Mesodermal cell (in vitro differentiated cells): Measurements from ENCODE around the gene YDJC.
A peak's percentile ranks its signal among the peaks of the same experiment; 100 is the strongest.
"Not testable (repeated sequence)": the region's sequence is repeated elsewhere in the genome, so short reads cannot be mapped to it uniquely, and the experiment has no call there.

Source experiments
- H3K27ac ChIP-seq: 2 replicates; pipeline ENCODE4 v1.7.0; 2013; ENCODE audit warnings: mild to moderate bottlenecking, low read depth, low read length, moderate library complexity; ENCODE audit not compliant: severe bottlenecking
- H3K36me3 ChIP-seq: 2 replicates; pipeline ENCODE4 v1.7.1; 2013; ENCODE audit warnings: mild to moderate bottlenecking, low read length, moderate library complexity; ENCODE audit not compliant: control insufficient read depth, insufficient read depth
- H3K4me1 ChIP-seq: one replicate; pipeline ENCODE4 v1.7.1; 2013; ENCODE audit warnings: mild to moderate bottlenecking, low read length; ENCODE audit not compliant: insufficient read depth, control insufficient read depth, poor library complexity, severe bottlenecking
- H3K4me3 ChIP-seq: 2 replicates; pipeline ENCODE4 v1.7.0; 2013; ENCODE audit warnings: low read length, control low read depth, mild to moderate bottlenecking; ENCODE audit not compliant: insufficient read depth, poor library complexity, severe bottlenecking; ENCODE audit errors: extremely low read depth
- H3K9me3 ChIP-seq: 2 replicates; pipeline ENCODE4 v1.7.1; 2013; ENCODE audit warnings: mild to moderate bottlenecking, low read length, moderate library complexity; ENCODE audit not compliant: control insufficient read depth
- WGBS, 2 experiments: methylation state at CpG; one replicate each; pipeline ENCODE4 v1.1.5; 2013; ENCODE audit warnings: missing lambda C conversion rate in 2 of 2; ENCODE audit not compliant: insufficient coverage in 2 of 2; 5-methylcytosine and 5-hydroxymethylcytosine counted together

The YDJC gene

DNA sequence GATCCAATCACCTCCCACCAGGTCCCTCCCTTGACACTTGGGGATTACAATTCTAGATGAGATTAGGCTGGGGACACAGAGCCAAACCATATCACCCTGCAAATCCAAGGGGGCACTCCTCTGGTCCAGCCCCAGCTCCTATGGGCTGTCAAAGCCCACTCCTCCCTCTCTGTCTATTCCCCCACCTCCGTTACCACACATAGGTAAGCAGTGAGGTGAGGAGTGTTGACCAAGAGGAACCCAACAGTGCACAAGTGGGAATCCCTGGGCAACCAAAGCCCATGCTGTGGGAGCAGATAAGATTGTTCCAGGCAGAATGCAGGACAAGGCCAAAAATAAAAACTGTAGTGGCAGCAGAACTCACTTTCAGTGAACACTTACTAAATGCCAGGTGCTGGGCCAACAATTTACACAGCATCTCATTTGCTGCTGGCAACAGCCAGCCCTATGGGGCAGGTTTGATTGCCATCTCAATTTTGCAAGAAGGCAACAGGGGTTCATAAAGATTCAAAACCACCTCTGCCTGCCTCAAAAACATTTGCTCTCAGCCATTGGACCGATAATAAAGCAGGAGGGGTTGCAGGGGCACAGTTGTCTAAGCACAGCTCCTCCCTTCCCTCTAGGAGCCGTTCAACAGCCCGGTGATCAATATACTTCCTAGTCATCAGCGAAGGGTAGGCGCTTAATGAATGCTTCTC, 21.1 kb upstream of the YDJC start:
- H3K4me1 ChIP-seq = peaks cover 17% of the 10 kb centered on the region
- H3K27ac ChIP-seq = peak overlapping the region; percentile 84
- no peaks in the 10 kb centered on the region for H3K9me3 ChIP-seq
- H3K4me3 ChIP-seq = peak overlapping the region; percentile 75
- peaks cover 49% of the 10 kb centered on the region for H3K36me3 ChIP-seq
- WGBS, 2 experiments = 0 to 7% methylated on average over 1 to 3 of the region's 6 CpGs

DNA sequence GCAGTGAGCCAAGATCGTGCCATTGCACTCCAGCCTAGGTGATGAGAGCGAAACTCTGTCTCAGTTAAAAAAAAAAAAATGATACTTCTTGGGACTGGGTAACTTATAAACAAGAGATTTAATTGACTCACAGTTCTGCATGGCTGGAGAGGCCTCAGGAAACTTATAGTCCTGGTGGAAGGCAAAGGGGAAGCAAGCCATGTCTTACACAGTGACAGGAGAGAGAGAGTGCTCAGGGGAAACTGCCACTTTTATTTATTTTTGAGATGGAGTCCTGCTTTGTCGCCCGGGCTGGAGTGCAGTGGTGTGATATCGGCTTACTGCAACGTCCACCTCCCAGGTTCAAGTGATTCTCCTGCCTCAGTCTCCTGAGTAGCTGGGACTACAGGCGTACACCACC, 20.5 kb upstream of the YDJC start:
- H3K4me3 ChIP-seq = no peak overlapping the region
- H3K9me3 ChIP-seq = no peaks in the 10 kb centered on the region
- 81 to 93% methylated on average over 5 to 7 of the region's 7 CpGs for WGBS, 2 experiments
- peaks cover 17% of the 10 kb centered on the region for H3K4me1 ChIP-seq
- H3K27ac ChIP-seq = no peak overlapping the region
- H3K36me3 ChIP-seq = peaks cover 54% of the 10 kb centered on the region

DNA sequence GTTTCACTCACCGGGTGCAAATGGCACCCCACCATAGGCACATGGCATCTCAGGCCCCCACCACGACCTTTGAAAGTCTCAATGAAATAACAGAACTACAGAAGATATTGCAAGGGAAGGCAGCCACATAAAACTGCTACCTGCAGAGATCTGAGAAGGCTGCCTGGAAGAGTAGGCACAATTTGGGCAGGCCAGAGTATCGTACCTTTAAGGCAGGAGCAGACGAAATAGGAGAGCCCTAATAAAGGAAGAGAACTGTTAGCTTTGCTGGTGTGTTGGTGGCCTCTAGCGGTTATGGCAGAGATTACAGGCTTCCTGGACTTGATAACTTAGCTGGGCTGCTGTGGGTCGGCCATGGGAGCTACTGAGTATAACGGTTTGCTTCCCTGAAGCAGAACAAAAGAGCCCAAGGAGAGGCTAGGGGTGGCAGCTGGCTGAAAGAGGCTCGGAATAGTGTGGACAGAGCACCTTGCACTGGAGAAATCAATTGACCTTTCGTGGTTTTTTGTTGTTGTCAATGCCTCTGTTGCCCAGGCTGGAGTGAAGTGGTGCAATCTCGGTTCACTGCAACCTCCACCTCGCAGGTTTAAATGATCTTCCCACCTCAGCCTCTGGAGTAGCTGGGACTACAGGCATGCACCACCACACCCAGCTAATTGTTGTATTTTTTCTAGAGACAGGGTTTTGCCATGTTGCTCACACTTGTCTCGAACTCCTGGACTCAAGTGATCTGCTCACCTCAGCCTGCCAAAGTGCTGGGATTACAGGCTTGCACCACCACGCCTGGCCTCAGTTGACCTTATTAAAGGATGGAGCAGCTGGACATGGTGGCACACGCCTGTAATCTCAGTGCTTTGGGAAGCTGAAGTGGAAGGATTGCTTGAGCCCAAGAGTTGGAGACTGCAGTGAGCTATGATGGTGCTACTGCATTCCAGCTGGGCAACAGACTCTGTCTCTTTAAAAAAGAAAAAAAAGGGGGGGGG, 17.1 kb upstream of the YDJC start:
- H3K36me3 ChIP-seq = peaks cover 46% of the 10 kb centered on the region
- 70 to 73% methylated on average over 9 to 13 of the region's 14 CpGs for WGBS, 2 experiments
- no peaks in the 10 kb centered on the region for H3K9me3 ChIP-seq
- no peak overlapping the region for H3K27ac ChIP-seq
- H3K4me3 ChIP-seq = no peak overlapping the region
- peaks cover 14% of the 10 kb centered on the region for H3K4me1 ChIP-seq

- Histone ChIP-seq H3K36me3 (peaks cover 46% of the 10 kb centered on the region), H3K4me1 (peaks cover 11% of the 10 kb centered on the region)
- WGBS, 2 experiments = 93 to 96% methylated on average over 5 to 6 of the region's 6 CpGs
- H3K9me3 ChIP-seq, H3K27ac ChIP-seq, H3K4me3 ChIP-seq: not testable (repeated sequence)
Measured at GRCh38 chr22:21645513-21645912, 15.7 kb upstream of the YDJC start.

- Histone ChIP-seq H3K4me3 (peak overlapping the region; percentile 84), H3K4me1 (peaks cover 6% of the 10 kb centered on the region), H3K36me3 (peaks cover 39% of the 10 kb centered on the region), H3K27ac (no peak overlapping the region), H3K9me3 (no peaks in the 10 kb centered on the region)
- 95 to 97% methylated on average over 20 to 22 of the region's 22 CpGs for WGBS, 2 experiments
Measured at GRCh38 chr22:21643533-21644357, 13.9 kb upstream of the YDJC start.

GRCh38 chr22:21642584-21643448, 13.0 kb upstream of the YDJC start:
- Histone ChIP-seq H3K27ac (peak overlapping the region; percentile 69), H3K9me3 (no peaks in the 10 kb centered on the region), H3K36me3 (peaks cover 33% of the 10 kb centered on the region), H3K4me3 (peak overlapping the region; percentile 84), H3K4me1 (peaks cover 6% of the 10 kb centered on the region)
- WGBS, 2 experiments = 3 to 5% methylated on average over 46 to 56 of the region's 56 CpGs

DNA sequence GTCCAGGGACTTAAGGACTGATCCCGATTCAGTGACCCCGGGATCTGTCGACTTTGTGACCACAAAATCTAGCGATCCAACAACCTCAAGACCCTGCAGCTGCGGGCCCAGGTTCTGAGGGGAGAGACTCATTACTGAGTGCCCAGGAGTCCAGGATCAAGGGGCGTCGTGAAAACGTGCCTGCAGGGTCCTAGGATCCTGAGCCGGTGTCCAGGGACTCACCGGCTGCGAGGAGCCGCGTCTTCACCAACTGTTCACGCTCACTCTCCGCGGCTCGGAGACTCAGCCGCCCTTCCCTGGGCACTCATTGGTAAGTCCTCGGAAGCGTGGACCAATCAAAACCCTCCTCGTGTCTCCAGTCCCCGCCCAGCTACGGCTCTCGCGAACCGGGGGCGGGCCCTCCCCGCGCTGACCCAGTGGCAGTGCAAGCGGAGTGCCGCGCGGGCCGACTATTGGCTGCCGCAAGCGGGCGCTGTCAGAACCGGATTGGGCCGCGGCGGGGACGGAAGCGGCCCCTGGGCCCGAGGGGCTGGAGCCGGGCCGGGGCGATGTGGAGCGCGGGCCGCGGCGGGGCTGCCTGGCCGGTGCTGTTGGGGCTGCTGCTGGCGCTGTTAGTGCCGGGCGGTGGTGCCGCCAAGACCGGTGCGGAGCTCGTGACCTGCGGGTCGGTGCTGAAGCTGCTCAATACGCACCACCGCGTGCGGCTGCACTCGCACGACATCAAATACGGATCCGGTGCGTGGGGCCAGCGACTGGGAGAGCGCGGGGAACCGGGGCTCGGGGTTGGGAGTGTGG, 12.2 kb upstream of the YDJC start, which contains the start of gene SDF2L1:
TSS of gene SDF2L1 (plus strand) at position 514 of the 795 bp plus-strand sequence. CDS start at position 549, 35 bp downstream.
- H3K36me3 ChIP-seq = peaks cover 27% of the 10 kb centered on the region
- WGBS, 2 experiments = 0 to 1% methylated on average over 60 to 76 of the region's 76 CpGs
- H3K4me3 ChIP-seq = peak within 1 kb of the TSS; percentile 84
- H3K9me3 ChIP-seq = no peaks in the 10 kb centered on the region
- peaks cover 6% of the 10 kb centered on the region for H3K4me1 ChIP-seq
- H3K27ac ChIP-seq = peak within 1 kb of the TSS; percentile 78

DNA sequence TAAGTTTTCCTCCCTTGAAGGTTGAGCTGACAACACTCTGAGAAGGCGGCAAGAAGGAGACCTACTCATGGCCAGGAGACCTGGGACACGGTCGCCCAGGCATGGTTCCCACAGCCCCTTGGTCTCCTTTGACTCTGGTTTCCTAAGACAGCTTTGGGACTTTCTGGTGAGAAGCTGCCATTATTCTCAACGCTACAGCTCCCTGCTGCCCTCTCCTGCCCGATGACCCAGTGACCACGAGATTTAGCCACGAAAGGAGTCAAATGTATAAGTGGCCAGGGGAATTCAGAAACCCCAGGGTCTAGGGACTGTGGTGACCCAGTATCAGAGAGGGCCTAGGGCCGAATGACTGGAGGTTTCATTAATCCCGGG, 11.6 kb upstream of the YDJC start:
- Histone ChIP-seq H3K4me3 (peak overlapping the region; percentile 84), H3K27ac (peak overlapping the region; percentile 78), H3K4me1 (peaks cover 6% of the 10 kb centered on the region), H3K36me3 (peaks cover 24% of the 10 kb centered on the region), H3K9me3 (no peaks in the 10 kb centered on the region)
- 4 to 8% methylated on average over 8 of the region's 9 CpGs for WGBS, 2 experiments

GRCh38 chr22:21640810-21641209, 11.0 kb upstream of the YDJC start:
- WGBS, 2 experiments = 82 to 90% methylated on average over 3 of the region's 5 CpGs
- H3K27ac ChIP-seq = no peak overlapping the region
- peaks cover 18% of the 10 kb centered on the region for H3K36me3 ChIP-seq
- no peaks in the 10 kb centered on the region for H3K9me3 ChIP-seq
- H3K4me1 ChIP-seq = peaks cover 6% of the 10 kb centered on the region
- H3K4me3 ChIP-seq = no peak overlapping the region
